GM12865 (cell line): ENCODE measurements around the gene KIAA1217.

Experiments used
- DNase-seq: peaks from one replicate; pipeline ENCODE4 v3.0.0; 2010; ENCODE audit warnings: low read depth
- H3K4me3 ChIP-seq: 2 replicates; pipeline ENCODE4 v1.5.1; 2011; ENCODE audit warnings: mild to moderate bottlenecking, low read depth, low read length, control low read depth
- TF ChIP-seq, protein P1 (sequence below): IDR thresholded peaks from 2 replicates; pipeline ENCODE4 v1.5.1; 2011; ENCODE audit warnings: low read length, control low read depth, low read depth, inconsistent platforms; ENCODE audit not compliant: insufficient read depth; ENCODE audit errors: missing control alignments

KIAA1217 gene

DNA sequence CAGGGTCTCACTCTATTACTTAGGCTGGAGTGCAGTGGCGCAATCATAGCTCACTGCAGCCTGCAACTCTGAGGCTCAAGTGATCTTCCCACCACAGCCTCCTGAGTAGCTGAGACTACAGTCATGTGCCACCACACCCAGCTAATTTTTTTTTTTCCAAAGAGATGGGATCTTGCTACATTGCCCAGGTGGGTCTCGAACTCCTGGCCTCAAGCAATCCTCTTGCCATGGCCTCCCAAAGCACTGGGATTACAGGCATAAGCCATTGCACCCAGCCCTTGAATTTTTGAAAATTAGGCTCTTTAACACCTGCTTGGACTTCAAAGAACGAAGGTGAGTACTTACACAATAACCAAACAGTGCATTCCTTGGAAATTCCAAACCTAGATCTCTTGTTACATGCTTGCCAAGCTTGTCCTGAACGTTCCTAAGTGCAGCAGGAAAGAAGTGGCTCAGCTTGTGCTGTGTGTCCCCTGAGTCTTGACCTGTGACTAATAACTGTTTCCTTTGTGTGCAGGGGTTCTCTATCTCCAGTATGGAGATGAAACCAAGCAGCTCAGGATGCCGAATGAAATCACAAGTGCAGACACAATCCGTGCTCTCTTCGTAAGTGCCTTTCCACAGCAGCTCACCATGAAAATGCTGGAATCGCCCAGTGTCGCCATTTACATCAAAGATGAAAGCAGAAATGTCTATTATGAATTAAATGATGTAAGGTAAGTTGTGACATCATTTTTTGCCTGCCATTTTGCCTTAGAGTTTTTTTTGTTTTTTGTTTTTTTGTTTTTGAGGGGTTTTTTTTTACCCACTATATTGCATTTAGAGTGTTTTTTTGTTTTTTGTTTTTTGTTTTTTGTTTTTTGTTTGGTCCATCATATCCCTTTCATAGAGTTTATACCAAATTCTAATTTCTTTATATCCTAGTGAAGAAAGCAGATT is 223.8 kb downstream of the KIAA1217 start:
- peak; percentile 38 for DNase-seq
- no peak overlapping the region for H3K4me3 ChIP-seq
- TF ChIP-seq, protein P1, sequence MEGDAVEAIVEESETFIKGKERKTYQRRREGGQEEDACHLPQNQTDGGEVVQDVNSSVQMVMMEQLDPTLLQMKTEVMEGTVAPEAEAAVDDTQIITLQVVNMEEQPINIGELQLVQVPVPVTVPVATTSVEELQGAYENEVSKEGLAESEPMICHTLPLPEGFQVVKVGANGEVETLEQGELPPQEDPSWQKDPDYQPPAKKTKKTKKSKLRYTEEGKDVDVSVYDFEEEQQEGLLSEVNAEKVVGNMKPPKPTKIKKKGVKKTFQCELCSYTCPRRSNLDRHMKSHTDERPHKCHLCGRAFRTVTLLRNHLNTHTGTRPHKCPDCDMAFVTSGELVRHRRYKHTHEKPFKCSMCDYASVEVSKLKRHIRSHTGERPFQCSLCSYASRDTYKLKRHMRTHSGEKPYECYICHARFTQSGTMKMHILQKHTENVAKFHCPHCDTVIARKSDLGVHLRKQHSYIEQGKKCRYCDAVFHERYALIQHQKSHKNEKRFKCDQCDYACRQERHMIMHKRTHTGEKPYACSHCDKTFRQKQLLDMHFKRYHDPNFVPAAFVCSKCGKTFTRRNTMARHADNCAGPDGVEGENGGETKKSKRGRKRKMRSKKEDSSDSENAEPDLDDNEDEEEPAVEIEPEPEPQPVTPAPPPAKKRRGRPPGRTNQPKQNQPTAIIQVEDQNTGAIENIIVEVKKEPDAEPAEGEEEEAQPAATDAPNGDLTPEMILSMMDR: no peak

DNA sequence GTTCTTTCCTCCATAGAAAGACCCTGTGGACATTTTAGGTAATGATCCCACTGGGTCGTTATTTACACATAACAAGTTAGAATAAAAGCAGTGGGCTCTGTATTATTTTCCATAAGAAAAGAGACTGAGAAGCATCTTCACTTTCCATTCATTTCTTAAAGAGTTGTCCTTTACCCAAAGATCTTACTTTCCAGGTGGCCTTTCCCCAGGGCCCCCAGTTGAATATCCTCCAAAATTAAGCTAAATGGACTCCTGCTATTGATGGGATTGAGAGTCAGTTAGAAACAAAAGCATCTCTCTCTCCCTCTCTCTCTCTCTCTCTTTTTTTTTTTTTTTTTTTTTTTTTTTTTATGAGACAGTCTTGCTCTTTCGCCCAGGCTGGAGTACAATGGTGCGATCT is 224.8 kb downstream of the KIAA1217 start:
- TF ChIP-seq, protein P1: no peak

DNA sequence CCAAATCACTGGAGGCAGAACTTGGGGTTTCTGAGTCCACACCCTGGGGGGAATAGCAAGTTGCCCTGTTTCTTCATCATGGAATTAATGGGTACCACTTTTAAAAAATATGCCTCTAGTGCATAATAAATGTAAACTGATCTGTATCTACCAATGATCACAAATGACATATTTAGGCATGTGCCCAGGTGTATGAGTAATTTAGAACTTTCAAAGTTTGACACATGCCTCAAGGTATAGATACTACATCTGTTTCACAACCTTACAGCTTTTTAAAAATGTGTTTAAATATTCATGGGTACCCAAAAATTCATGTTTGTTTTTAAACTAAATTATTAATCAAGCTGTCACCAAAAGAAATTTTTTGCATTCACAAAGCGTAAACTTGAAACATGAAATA is 226.0 kb downstream of the KIAA1217 start:
- TF ChIP-seq, protein P1: no peak
- H3K4me3 ChIP-seq: no peak overlapping the region
- no peak for DNase-seq

More for the DNA sequence above, 224.8 kb downstream of the KIAA1217 start:
- no peak overlapping the region for H3K4me3 ChIP-seq
- no peak for DNase-seq

DNA sequence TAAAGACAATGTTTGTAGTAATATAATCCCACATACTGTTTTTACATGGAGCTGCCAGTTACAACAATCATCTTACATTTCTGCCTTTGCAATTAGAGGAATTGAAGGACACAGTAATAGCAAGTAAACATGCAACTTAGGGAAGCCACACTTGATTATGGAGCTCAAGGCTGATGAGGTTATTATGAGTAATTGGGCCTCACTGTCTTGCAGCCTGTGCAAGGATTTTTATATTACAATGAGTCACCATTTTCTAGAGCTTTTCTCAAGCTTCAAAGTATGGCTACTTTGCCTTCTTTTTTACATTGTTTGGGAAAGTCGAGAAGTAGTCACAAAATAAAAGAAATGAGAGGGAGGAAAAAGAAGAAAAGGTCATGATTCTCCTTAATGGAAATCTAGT is 226.4 kb downstream of the KIAA1217 start:
- no peak overlapping the region for H3K4me3 ChIP-seq
- no peak for DNase-seq
- TF ChIP-seq, protein P1: no peak

DNA sequence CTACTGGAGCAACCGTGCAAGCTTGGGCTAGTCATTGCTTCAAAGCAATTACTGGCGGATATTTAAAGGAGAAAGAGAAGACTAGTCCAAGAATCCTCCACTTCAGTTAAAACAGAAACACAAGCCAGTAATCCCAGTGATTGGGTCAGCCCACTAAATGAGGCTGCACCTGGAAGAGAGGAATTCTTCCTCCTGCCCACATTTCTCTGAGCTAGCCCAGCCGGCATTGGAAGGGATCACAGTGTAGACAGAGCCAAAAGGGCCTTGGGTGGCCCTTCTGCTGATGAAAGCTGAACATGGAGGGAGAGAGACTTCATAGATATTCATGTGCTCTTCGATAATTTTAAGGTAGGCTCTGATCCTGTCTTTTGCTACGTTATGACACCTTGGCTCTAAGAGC is 228.4 kb downstream of the KIAA1217 start:
- no peak overlapping the region for H3K4me3 ChIP-seq
- DNase-seq: no peak
- TF ChIP-seq, protein P1: no peak

DNA sequence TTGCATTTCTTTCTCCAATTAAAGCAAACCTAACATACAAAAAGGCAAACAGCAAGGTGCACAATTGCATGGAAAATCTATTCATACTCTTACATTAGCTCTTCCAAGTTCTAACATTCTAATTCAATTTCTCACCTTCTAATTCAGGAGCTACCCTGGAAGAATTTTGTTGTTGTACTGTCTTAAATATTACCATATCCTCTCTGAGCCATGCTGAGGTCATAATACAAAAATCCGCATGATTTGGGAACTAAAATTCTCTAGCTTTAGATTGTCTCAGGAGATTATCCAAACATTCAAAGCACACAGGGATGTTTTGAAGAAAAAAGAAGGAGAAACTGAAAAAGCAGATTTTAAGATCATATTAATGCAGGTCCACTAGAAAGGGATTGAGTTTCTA is 229.9 kb downstream of the KIAA1217 start:
- H3K4me3 ChIP-seq: no peak overlapping the region
- TF ChIP-seq, protein P1: no peak
- DNase-seq: no peak
